Kidney epithelial cell (primary cell): Measurements from ENCODE around the gene SIPA1L3. TPM values are rescaled to one million over a fixed set of nuclear protein-coding genes. Genes with fewer than 3 reads are reported as not detected.

ENCODE experiments used
- DNase-seq: peaks from one replicate; pipeline ENCODE4 v3.0.0-alpha.2; 2010; ENCODE audit warnings: low read depth
- H3K27me3 ChIP-seq: 2 replicates; pipeline ENCODE4 v1.6.0; 2011; ENCODE audit warnings: low read length; ENCODE audit not compliant: control insufficient read depth, insufficient read depth
- H3K36me3 ChIP-seq: 2 replicates; pipeline ENCODE4 v1.5.1; 2011; ENCODE audit warnings: low read length; ENCODE audit not compliant: control insufficient read depth, insufficient read depth
- H3K4me3 ChIP-seq: 2 replicates; pipeline ENCODE4 v1.5.1; 2011; ENCODE audit warnings: low read depth, mild to moderate bottlenecking, control low read depth, low read length
- CTCF ChIP-seq: IDR thresholded peaks from 2 replicates; pipeline ENCODE4 v1.5.1; 2011; ENCODE audit warnings: mild to moderate bottlenecking, moderate library complexity, low read length, control low read depth, inconsistent platforms; ENCODE audit not compliant: insufficient read depth, poor library complexity, severe bottlenecking
- total RNA-seq: library from RNA; depleted of rRNA; stranded (reverse); fragments of >200 nt; gene quantifications from 2 replicates; pipeline ENCODE4 v1.2.3, GENCODE V29; 2015

The SIPA1L3 gene
- total RNA-seq, 1 donor from 2014 or later: 40.4 TPM

GRCh38 chr19:37961198-37961597 lies 54.2 kb downstream of the SIPA1L3 start:
- Histone ChIP-seq H3K4me3 (no peak overlapping the region), H3K36me3 (no peaks in the 10 kb centered on the region), H3K27me3 (no peaks in the 10 kb centered on the region)
- no peak for TF ChIP-seq CTCF
- DNase-seq: no peak

DNA sequence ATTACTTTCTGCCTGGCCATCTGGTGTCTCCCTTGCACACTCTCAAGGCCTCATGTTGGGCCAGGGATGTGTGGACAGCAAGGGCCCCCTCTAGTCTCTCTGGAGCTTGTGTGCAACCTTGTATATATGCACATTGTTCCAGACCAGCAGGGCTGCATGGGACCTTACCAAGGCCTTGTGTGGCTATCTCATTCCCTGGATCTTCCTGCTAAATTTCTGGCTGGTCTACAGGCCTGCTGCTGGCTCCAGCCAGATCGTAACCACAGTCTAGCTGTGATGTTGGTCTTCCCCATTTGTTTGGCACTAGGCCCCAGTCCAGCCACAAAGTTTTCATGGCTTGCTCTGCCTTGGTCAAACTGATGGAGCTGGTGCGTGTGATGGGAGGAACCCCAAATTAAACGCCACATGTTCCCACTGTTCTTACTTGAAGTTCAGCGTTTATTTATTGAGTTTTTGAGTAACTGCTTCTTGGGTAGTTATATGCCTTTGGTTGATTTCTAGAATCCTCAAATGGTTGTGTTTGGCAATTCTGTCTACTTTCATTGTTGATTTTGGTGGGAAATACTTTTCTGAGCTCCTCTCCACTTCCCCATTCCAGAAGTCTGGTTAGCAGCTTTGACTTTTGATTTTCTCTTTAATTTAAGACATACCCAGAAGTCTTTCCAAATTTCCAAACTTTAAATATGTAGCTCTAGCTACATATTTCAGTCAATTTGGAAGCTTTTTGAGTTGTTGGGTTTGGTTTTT lies 56.4 kb downstream of the SIPA1L3 start:
- DNase-seq: no peak
- no peak overlapping the region for H3K4me3 ChIP-seq

GRCh38 chr19:37964109-37964508 lies 57.1 kb downstream of the SIPA1L3 start:
- no peak for TF ChIP-seq CTCF
- no peak for DNase-seq
- Histone ChIP-seq H3K27me3 (no peaks in the 10 kb centered on the region), H3K36me3 (no peaks in the 10 kb centered on the region), H3K4me3 (no peak overlapping the region)

More for the DNA sequence above, 56.4 kb downstream of the SIPA1L3 start:
- Histone ChIP-seq H3K27me3 (no peaks in the 10 kb centered on the region), H3K36me3 (no peaks in the 10 kb centered on the region)
- TF ChIP-seq CTCF: no peak

- H3K36me3 ChIP-seq: no peaks in the 10 kb centered on the region
- no peak for DNase-seq
- no peak for TF ChIP-seq CTCF
- no peak overlapping the region for H3K4me3 ChIP-seq
- no peaks in the 10 kb centered on the region for H3K27me3 ChIP-seq
Observed at GRCh38 chr19:37966211-37966661, 59.2 kb downstream of the SIPA1L3 start.

DNA sequence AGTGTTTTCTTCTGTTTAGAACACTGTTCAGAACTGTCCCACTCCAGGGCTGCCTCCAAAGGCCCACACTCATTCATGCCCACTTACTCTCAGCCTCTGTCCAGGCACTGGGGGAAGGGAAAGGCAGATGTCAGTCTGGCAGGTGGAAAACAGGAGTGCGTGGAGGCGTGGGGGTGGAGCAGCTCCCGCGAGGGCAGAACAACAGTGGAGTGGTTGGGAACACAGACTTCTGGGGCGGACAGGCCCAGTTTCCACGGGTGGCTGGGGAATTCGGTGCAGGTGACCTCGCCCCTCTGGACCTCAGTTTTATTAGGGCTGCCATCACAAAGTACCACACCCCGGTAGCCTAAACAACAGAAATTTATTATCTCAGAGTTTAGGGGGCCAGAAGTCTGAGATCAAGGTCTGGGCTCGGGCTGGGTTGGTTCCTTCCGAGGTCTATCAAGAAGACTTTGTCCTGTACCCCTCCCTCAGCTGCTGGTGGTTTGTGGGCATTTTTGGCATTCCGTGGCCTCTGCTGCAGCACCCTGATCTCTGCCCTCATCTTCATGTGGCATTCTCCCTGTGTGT lies 59.7 kb downstream of the SIPA1L3 start:
- DNase-seq: no peak
- H3K36me3 ChIP-seq: no peaks in the 10 kb centered on the region
- H3K27me3 ChIP-seq: no peaks in the 10 kb centered on the region
- no peak overlapping the region for H3K4me3 ChIP-seq
- TF ChIP-seq CTCF: no peak
